ENCODE measurements around the gene GPR137.

The GPR137 gene

GRCh38 chr11:64252003-64252872 lies 33.4 kb upstream of the GPR137 start:
- WGBS = 5% methylated on average over 19 of the region's 23 CpGs
- H2BK5ac ChIP-seq (ENCODE audit: low read depth, low read length, poor library complexity, severe bottlenecking) = no peak overlapping the region
- peak overlapping the region; percentile 42 for H2BK120ac ChIP-seq (ENCODE audit: low read depth, low read length)
- no peaks in the 10 kb centered on the region for H3K27me3 ChIP-seq (ENCODE audit: control insufficient read depth in 1 of 2, insufficient read depth in 1 of 2, low read length in 2 of 2)
- peaks cover 37% of the 10 kb centered on the region for H3K4me1 ChIP-seq (ENCODE audit: control insufficient read depth, insufficient read depth, low read depth, low read length)
- no peak overlapping the region for H3K23ac ChIP-seq (ENCODE audit: low read length in 2 of 2)
- H3K27ac ChIP-seq (ENCODE audit: low read length, poor library complexity, severe bottlenecking) = no peak overlapping the region
- peak overlapping the region; percentile 36 for H4K91ac ChIP-seq (ENCODE audit: low read length)
- H3K18ac ChIP-seq (ENCODE audit: low read depth in 1 of 2, low read length in 2 of 2) = peak overlapping the region; percentile 40 to 71
- H2AFZ ChIP-seq (ENCODE audit: low read depth, low read length) = peak overlapping the region; percentile 29
- H3K9ac ChIP-seq (ENCODE audit: low read length) = peak overlapping the region; percentile 91
- peak overlapping the region; percentile 28 for H2BK15ac ChIP-seq (ENCODE audit: low read depth, poor library complexity, severe bottlenecking)
- peak overlapping the region; percentile 92 for H3K4me2 ChIP-seq (ENCODE audit: low read length, poor library complexity, severe bottlenecking)
- DNase-seq = peak; percentile 51
- H2AK5ac ChIP-seq (ENCODE audit: low read length, severe bottlenecking) = peak overlapping the region; percentile 38
- H3K14ac ChIP-seq (ENCODE audit: low read length in 2 of 2) = peak overlapping the region; percentile 28 to 96
- peak overlapping the region in 1 of 2 experiments; percentile 85 for H3K4ac ChIP-seq (ENCODE audit: low read depth in 1 of 2, low read length in 2 of 2)
- H3K79me1 ChIP-seq (replicated peaks; ENCODE audit: low read length, poor library complexity, severe bottlenecking) = peaks cover 31% of the 10 kb centered on the region
- H3K36me3 ChIP-seq (ENCODE audit: control insufficient read depth in 1 of 2, insufficient read depth in 2 of 2, low read depth in 1 of 2, low read length in 2 of 2) = peaks cover 21 to 31% of the 10 kb centered on the region in 2 experiments
- peak overlapping the region; percentile 21 for H4K8ac ChIP-seq (ENCODE audit: low read length)
- peak overlapping the region; percentile 78 to 85 for H3K4me3 ChIP-seq (ENCODE audit: insufficient read depth in 1 of 2, low read depth in 1 of 2, low read length in 2 of 2)
- H2BK12ac ChIP-seq (ENCODE audit: low read length in 2 of 2) = peak overlapping the region; percentile 38 to 45
- H3K9me3 ChIP-seq (ENCODE audit: control insufficient read depth, low read length) = no peaks in the 10 kb centered on the region

- Histone ChIP-seq H3K36me3 (ENCODE audit: control insufficient read depth in 1 of 2, insufficient read depth in 2 of 2, low read depth in 1 of 2, low read length in 2 of 2) (peaks cover 27 to 38% of the 10 kb centered on the region in 2 experiments), H3K23ac (ENCODE audit: low read length in 2 of 2) (no peak overlapping the region), H2AFZ (ENCODE audit: low read depth, low read length) (no peak overlapping the region), H3K27me3 (ENCODE audit: control insufficient read depth in 1 of 2, insufficient read depth in 1 of 2, low read length in 2 of 2) (no peaks in the 10 kb centered on the region), H4K91ac (ENCODE audit: low read length) (no peak overlapping the region), H3K18ac (ENCODE audit: low read depth in 1 of 2, low read length in 2 of 2) (no peak overlapping the region), H3K27ac (ENCODE audit: low read length, poor library complexity, severe bottlenecking) (no peak overlapping the region), H3K9ac (ENCODE audit: low read length) (peak overlapping the region; percentile 38), H3K14ac (ENCODE audit: low read length in 2 of 2) (no peak overlapping the region), H4K8ac (ENCODE audit: low read length) (no peak overlapping the region), H3K4me1 (ENCODE audit: control insufficient read depth, insufficient read depth, low read depth, low read length) (peaks cover 33% of the 10 kb centered on the region), H3K4me2 (ENCODE audit: low read length, poor library complexity, severe bottlenecking) (peak overlapping the region; percentile 17), H2BK12ac (ENCODE audit: low read length in 2 of 2) (no peak overlapping the region), H2BK15ac (ENCODE audit: low read depth, poor library complexity, severe bottlenecking) (no peak overlapping the region), H3K79me1 (replicated peaks; ENCODE audit: low read length, poor library complexity, severe bottlenecking) (peaks cover 31% of the 10 kb centered on the region), H2BK120ac (ENCODE audit: low read depth, low read length) (no peak overlapping the region), H3K4ac (ENCODE audit: low read depth in 1 of 2, low read length in 2 of 2) (no peak overlapping the region), H2BK5ac (ENCODE audit: low read depth, low read length, poor library complexity, severe bottlenecking) (no peak overlapping the region), H3K4me3 (ENCODE audit: insufficient read depth in 1 of 2, low read depth in 1 of 2, low read length in 2 of 2) (peak overlapping the region in 1 of 2 experiments; percentile 85), H3K9me3 (ENCODE audit: control insufficient read depth, low read length) (no peaks in the 10 kb centered on the region), H2AK5ac (ENCODE audit: low read length, severe bottlenecking) (peak overlapping the region; percentile 10)
- WGBS = 85% methylated on average over 8 of the region's 8 CpGs
- no peak for DNase-seq
Observed at GRCh38 chr11:64253043-64253442, 32.6 kb upstream of the GPR137 start.

- H4K91ac ChIP-seq (ENCODE audit: low read length) = no peak overlapping the region
Observed at GRCh38 chr11:64253481-64253880, 32.2 kb upstream of the GPR137 start.

GRCh38 chr11:64254326-64254725 lies 31.3 kb upstream of the GPR137 start:
- H3K27ac ChIP-seq (ENCODE audit: low read length, poor library complexity, severe bottlenecking) = no peak overlapping the region
- H2BK15ac ChIP-seq (ENCODE audit: low read depth, poor library complexity, severe bottlenecking) = peak overlapping the region; percentile 15
- no peak overlapping the region for H3K18ac ChIP-seq (ENCODE audit: low read depth in 1 of 2, low read length in 2 of 2)
- no peak overlapping the region for H2BK5ac ChIP-seq (ENCODE audit: low read depth, low read length, poor library complexity, severe bottlenecking)
- no peak overlapping the region for H3K4me3 ChIP-seq (ENCODE audit: insufficient read depth in 1 of 2, low read depth in 1 of 2, low read length in 2 of 2)
- 91% methylated on average over 7 of the region's 7 CpGs for WGBS
- H4K91ac ChIP-seq (ENCODE audit: low read length) = no peak overlapping the region
- no peaks in the 10 kb centered on the region for H3K9me3 ChIP-seq (ENCODE audit: control insufficient read depth, low read length)
- H3K4me1 ChIP-seq (ENCODE audit: control insufficient read depth, insufficient read depth, low read depth, low read length) = peaks cover 35% of the 10 kb centered on the region
- peaks cover 35% of the 10 kb centered on the region for H3K79me1 ChIP-seq (replicated peaks; ENCODE audit: low read length, poor library complexity, severe bottlenecking)
- DNase-seq = no peak
- H3K4me2 ChIP-seq (ENCODE audit: low read length, poor library complexity, severe bottlenecking) = no peak overlapping the region
- H2AK5ac ChIP-seq (ENCODE audit: low read length, severe bottlenecking) = no peak overlapping the region
- H2BK12ac ChIP-seq (ENCODE audit: low read length in 2 of 2) = no peak overlapping the region
- H3K4ac ChIP-seq (ENCODE audit: low read depth in 1 of 2, low read length in 2 of 2) = peak overlapping the region in 1 of 2 experiments; percentile 12
- H3K36me3 ChIP-seq (ENCODE audit: control insufficient read depth in 1 of 2, insufficient read depth in 2 of 2, low read depth in 1 of 2, low read length in 2 of 2) = peaks cover 39 to 51% of the 10 kb centered on the region in 2 experiments
- no peak overlapping the region for H2BK120ac ChIP-seq (ENCODE audit: low read depth, low read length)
- H3K14ac ChIP-seq (ENCODE audit: low read length in 2 of 2) = no peak overlapping the region
- H3K9ac ChIP-seq (ENCODE audit: low read length) = no peak overlapping the region
- H3K23ac ChIP-seq (ENCODE audit: low read length in 2 of 2) = no peak overlapping the region
- no peaks in the 10 kb centered on the region for H3K27me3 ChIP-seq (ENCODE audit: control insufficient read depth in 1 of 2, insufficient read depth in 1 of 2, low read length in 2 of 2)
- no peak overlapping the region for H4K8ac ChIP-seq (ENCODE audit: low read length)
- H2AFZ ChIP-seq (ENCODE audit: low read depth, low read length) = no peak overlapping the region

More at GRCh38 chr11:64253481-64253880, 32.2 kb upstream of the GPR137 start:
- Histone ChIP-seq H3K18ac (ENCODE audit: low read depth in 1 of 2, low read length in 2 of 2) (no peak overlapping the region), H3K9ac (ENCODE audit: low read length) (no peak overlapping the region), H3K14ac (ENCODE audit: low read length in 2 of 2) (no peak overlapping the region), H2BK5ac (ENCODE audit: low read depth, low read length, poor library complexity, severe bottlenecking) (no peak overlapping the region), H3K23ac (ENCODE audit: low read length in 2 of 2) (peak overlapping the region in 1 of 2 experiments; percentile 49), H2BK120ac (ENCODE audit: low read depth, low read length) (no peak overlapping the region), H3K27ac (ENCODE audit: low read length, poor library complexity, severe bottlenecking) (no peak overlapping the region), H4K8ac (ENCODE audit: low read length) (no peak overlapping the region), H3K4ac (ENCODE audit: low read depth in 1 of 2, low read length in 2 of 2) (no peak overlapping the region), H2AK5ac (ENCODE audit: low read length, severe bottlenecking) (no peak overlapping the region), H3K36me3 (ENCODE audit: control insufficient read depth in 1 of 2, insufficient read depth in 2 of 2, low read depth in 1 of 2, low read length in 2 of 2) (peaks cover 31 to 43% of the 10 kb centered on the region in 2 experiments), H2BK12ac (ENCODE audit: low read length in 2 of 2) (no peak overlapping the region), H3K9me3 (ENCODE audit: control insufficient read depth, low read length) (no peaks in the 10 kb centered on the region), H3K4me3 (ENCODE audit: insufficient read depth in 1 of 2, low read depth in 1 of 2, low read length in 2 of 2) (no peak overlapping the region), H3K79me1 (replicated peaks; ENCODE audit: low read length, poor library complexity, severe bottlenecking) (peaks cover 34% of the 10 kb centered on the region), H3K4me1 (ENCODE audit: control insufficient read depth, insufficient read depth, low read depth, low read length) (peaks cover 33% of the 10 kb centered on the region), H2AFZ (ENCODE audit: low read depth, low read length) (no peak overlapping the region), H3K4me2 (ENCODE audit: low read length, poor library complexity, severe bottlenecking) (no peak overlapping the region), H2BK15ac (ENCODE audit: low read depth, poor library complexity, severe bottlenecking) (no peak overlapping the region), H3K27me3 (ENCODE audit: control insufficient read depth in 1 of 2, insufficient read depth in 1 of 2, low read length in 2 of 2) (no peaks in the 10 kb centered on the region)
- DNase-seq = no peak
- WGBS = 85% methylated on average over 5 of the region's 5 CpGs

Data from mesenchymal stem cell (in vitro differentiated cells and primary cell).